GM21528 (cell line): Measurements from ENCODE around the gene PLEKHN1.

Experiments used
- ATAC-seq: cut with Tn5 transposase; IDR thresholded peaks from one replicate; pipeline ENCODE4 v1.9.1; 2021; ENCODE audit warnings: mild to moderate bottlenecking, moderate library complexity; ENCODE audit not compliant: unreplicated experiment, low FRiP score

Gene PLEKHN1

GRCh38 chr1:929712-930632 is 36.3 kb upstream of the PLEKHN1 start:
- ATAC-seq: no peak

- ATAC-seq: no peak
Observed at GRCh38 chr1:930633-931138, 35.6 kb upstream of the PLEKHN1 start.

DNA sequence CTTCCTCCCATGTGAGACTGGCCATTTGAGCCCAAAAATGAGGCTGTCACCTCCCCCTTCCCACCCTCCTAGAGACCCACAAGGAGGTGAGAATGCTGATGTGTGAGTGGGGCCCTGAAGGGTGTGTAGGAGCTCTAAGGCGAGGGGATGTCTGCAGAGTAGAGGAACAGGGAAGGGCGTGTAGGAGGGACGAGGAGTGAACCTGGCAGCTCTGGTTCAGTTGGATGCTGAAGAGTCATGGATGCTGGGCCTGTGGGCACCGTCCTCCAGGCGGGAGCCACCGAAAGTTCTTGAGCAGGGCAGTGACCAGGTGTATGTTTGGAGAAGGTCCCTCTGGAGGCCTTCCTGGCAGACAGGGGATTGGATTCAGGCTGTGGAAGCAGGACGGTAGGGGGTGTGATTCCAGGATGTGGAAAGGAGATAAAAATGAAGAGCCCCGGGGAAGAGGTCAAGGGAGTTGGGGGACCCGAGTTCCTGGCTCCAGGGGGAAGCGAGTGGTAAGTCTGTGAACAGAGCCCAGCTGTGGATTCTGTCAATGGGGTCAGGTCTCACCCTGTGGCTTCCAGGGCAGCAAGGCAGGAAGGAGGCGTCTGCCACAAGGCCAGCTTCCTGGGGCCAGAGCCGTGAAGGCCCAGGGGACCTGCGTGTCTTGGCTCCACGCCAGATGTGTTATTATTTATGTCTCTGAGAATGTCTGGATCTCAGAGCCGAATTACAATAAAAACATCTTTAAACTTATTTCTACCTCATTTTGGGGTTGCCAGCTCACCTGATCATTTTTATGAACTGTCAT is 34.7 kb upstream of the PLEKHN1 start:
- no peak for ATAC-seq

DNA sequence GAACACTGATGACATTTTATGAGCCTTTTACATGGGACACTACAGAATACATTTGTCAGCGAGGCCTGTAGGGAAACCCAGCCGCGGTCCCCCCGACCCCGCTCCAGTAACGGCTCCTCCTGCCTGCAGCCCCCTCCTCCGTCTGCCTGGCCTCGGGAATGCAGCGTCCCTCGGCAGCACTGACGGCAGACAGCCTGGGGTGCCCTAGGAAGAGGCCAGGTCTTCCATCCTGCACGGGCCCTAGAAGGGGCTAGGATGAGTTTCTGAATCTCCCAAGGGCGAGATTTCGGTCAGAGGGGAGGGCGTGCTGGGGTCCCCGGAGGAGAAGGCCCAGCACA is 34.1 kb upstream of the PLEKHN1 start:
- ATAC-seq: no peak

DNA sequence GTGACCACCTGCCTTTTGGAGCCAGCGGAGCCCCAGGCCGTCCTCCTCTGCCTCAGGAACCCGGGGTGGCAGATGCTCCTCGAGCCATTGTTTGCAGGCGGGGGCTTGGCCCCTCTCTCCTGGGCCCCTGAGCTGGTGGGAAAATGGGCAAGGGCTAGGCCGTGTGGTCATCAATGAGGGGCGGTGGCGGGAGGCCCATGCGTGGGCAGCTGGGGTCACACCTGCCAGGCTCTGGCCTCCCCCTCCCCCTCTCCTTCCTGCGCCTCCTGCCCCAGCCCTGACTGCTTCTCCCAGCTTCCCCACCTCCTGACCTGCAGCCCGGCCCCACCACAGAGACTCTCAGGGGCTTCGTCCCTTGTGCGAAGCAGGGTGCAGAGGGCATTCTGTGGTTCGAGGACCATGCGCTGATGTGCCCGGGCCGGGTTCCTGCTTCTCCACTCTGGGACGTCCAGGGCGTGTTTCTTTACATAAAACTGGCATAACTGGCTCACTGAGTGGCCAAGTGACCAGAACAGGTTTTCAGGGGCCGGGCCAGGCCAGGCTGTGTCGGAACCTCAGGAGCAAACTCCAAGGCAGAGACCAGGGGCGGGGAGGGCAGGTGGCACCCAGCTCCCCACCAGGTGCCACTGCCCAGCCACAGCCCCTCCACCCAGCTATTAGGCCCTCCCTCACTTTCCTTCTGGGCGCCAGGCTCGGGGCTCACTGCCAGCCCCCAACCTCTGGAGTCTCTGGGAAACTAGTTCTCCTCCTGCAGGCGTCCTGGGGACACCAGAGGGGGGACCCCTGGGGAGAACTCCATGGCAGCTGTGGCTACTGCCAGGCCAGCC is 33.3 kb upstream of the PLEKHN1 start:
- no peak for ATAC-seq

DNA sequence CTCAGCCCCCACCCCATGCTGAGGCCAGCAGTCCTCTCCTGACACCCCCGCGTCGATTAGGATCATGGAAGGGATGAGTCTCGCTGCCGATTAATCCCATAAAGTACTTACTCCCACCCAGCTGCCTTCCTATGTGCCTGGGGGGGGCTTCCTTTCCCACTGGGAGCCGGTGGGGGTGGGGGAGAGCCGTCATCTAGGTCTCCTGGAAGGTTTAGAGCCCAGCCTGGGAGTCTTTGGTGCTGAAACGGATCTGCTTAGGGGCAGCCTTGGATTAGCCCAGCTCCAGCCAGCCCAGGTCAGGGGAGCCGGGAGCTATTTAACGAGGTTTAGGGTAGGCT is 32.7 kb upstream of the PLEKHN1 start:
- ATAC-seq: no peak

- no peak for ATAC-seq
Observed at GRCh38 chr1:934991-935750, 31.1 kb upstream of the PLEKHN1 start.

DNA sequence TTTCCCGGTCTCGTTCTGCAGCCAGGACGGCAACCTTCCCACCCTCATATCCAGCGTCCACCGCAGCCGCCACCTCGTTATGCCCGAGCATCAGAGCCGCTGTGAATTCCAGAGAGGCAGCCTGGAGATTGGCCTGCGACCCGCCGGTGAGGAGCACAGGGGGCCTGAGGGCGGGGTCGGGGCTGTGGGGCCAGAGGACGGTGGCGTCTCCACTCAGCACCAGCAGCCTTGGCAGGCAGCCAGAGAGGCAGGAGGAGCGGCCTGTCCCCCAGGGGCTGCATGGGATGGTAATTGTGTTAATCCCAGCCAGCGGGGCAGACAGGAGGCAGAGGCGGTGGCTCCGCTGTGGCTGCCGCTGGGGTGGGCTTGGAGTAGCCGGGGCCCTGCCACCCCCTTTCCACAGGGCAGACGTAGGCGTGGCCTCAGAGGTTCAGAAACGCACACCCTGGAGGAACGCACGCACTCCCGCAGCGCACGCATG is 30.5 kb upstream of the PLEKHN1 start:
- ATAC-seq: no peak

DNA sequence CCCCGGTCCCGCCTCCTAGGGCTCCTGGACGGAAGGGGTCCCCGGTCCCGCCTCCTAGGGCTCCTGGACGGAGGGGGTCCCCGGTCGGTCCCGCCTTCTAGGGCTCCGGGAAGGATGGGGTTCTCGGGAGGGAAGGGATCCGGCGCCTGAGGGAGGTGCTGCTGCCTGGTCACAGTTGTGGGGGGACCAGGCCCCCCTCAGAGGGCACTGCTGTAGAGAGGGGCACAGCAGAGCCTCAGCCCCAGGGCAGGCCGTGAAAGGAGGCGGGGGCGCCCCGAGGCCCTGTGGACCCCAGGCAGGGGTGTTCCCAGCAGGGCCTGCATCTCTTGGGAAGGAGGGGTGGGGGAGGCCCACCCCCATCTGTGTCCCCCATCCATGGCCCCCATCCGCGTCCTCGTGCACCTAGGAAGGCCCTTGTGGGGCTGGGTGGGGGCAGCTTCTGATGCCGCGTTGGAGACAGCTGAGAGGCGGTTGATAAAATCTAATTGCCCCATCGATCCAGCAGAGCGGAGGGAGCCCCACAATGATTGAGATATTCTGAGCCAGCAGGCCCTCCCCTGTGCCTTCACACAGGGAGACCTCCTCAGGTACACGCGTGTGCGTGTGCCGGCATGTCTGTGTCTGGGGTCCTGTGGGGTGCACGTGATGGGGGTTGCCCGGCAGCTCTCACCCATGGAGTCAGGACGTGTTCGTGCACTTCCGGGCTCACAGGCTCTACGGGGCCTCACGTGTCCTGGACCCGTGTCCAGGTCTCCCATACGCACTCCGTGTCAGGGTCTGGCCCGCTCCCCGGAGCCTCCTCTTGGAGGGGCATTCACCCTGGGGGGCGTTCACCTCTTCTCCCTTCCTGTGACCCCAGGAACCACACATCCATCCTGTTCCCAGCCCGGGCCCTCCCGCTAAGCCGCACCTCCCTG is 29.7 kb upstream of the PLEKHN1 start:
- no peak for ATAC-seq

GRCh38 chr1:937521-937920 is 28.8 kb upstream of the PLEKHN1 start:
- no peak for ATAC-seq

GRCh38 chr1:938088-938683 is 28.1 kb upstream of the PLEKHN1 start:
- ATAC-seq: no peak

DNA sequence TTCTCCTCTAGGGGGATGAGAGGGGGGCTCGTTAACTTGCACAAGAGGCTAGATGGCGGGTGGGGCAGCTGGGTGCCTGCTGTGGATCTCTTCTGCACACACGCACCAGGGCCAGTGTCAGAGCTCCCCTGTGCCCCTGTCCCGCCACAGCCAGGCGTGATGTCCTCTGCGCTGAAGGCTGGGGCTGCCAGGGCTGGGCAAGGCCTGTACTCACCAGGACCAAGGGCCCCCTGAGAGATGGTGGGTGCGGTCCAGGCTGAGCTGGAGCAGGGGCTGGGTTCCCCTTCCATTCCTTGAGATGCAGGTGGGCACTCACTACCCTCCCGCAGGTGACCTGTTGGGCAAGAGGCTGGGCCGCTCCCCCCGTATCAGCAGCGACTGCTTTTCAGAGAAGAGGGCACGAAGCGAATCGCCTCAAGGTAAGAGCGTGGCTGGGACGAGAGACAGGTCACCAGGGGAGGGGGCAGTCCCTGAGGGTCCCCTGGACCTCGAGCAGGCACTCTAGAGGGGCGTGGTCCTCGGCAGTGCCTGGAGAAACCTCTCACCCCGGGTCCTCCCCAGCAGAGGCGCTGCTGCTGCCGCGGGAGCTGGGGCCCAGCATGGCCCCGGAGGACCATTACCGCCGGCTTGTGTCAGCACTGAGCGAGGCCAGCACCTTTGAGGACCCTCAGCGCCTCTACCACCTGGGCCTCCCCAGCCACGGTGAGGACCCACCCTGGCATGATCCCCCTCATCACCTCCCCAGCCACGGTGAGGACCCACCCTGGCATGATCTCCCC is 27.4 kb upstream of the PLEKHN1 start:
- ATAC-seq: no peak

GRCh38 chr1:939511-940106 is 26.7 kb upstream of the PLEKHN1 start:
- ATAC-seq: no peak

- no peak for ATAC-seq
Observed at GRCh38 chr1:940107-941014, 25.9 kb upstream of the PLEKHN1 start.

GRCh38 chr1:941015-941587 is 25.2 kb upstream of the PLEKHN1 start:
- no peak for ATAC-seq
